Measurements from ENCODE around the gene TOMT.

- TF ChIP-seq CTCF (IDR thresholded peaks at IDR 0.05; ENCODE audit: insufficient read depth, low read length) (no peak), POLR2AphosphoS5 (IDR thresholded peaks at IDR 0.05; ENCODE audit: low read depth) (no peak), REST (IDR thresholded peaks at IDR 0.05; ENCODE audit: insufficient replicate concordance, low read depth) (no peak)
Measured at GRCh38 chr11:72070491-72070890, 35.2 kb upstream of the TOMT start.
